ENCODE data around the gene LIPA.

DNA sequence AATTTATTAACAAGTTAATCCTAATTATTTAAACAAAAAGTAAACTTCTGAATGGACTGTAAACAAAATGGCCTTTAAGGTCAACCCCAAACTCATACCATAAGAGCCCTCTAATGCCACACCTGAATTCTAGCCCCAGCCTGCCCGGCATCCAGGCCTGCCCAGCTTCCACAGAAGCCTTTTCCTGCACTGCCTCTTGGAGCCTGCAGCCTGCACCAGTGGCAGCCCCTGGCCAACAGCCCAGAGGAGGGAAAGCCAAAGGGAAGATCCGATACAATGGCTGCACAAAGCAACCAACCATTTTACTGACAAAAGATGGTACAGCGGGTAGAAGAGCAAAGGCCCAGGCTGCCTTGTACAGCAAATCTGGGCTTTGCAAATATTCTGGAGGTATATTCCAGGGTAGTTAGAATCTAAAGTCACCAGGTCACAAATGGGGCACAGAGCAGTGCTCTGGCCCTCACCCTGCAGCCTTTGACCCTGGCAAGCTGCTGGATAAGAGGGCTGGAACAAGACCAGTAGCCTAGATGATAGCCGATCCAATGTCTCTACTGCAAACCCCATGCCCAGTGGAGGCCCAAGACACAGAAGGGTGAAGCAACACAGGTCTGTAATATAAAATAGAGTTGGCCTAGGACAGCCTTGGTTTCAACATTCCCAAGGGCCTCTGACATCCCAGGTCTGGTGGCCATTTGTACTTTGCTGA lies 31.9 kb downstream of the LIPA start:
- no peak for TF ChIP-seq POLR2A (IDR thresholded peaks at IDR 0.05; ENCODE audit: low read depth, low read length)
- no peak for TF ChIP-seq POLR2AphosphoS5 (IDR thresholded peaks at IDR 0.05; ENCODE audit: low read depth, low read length)
- TF ChIP-seq SPI1 (IDR thresholded peaks at IDR 0.05; ENCODE audit: low read depth, low read length) = no peak
- TF ChIP-seq TAF1 (IDR thresholded peaks at IDR 0.05; ENCODE audit: low read depth, low read length) = no peak
- no peak for TF ChIP-seq PAX5 (IDR thresholded peaks at IDR 0.05; ENCODE audit: insufficient read depth, low read length, severe bottlenecking)
- TF ChIP-seq POU2F2 (IDR thresholded peaks at IDR 0.05; ENCODE audit: low read depth, low read length) = no peak
